Left ventricle myocardium inferior (tissue), 1 donor: ENCODE results near the gene CLASP2. TPM values are rescaled to one million over a fixed set of nuclear protein-coding genes. Genes with fewer than 3 reads are reported as not detected.

Experiments
- DNase-seq: peaks from one replicate; pipeline ENCODE4 v3.0.0-alpha.2; 2020
- H3K27ac ChIP-seq: fragments of 200-600 bp; replicated peaks from 2 replicates; pipeline ENCODE4 v1.8.0; 2021
- H3K27me3 ChIP-seq: fragments of 200-600 bp; 2 replicates; pipeline ENCODE4 v1.8.0; 2021; ENCODE audit warnings: low read depth
- H3K36me3 ChIP-seq: fragments of 200-600 bp; 2 replicates; pipeline ENCODE4 v1.8.0; 2021
- H3K4me1 ChIP-seq: fragments of 200-600 bp; 2 replicates; pipeline ENCODE4 v1.8.0; 2021
- H3K4me3 ChIP-seq: fragments of 200-600 bp; 2 replicates; pipeline ENCODE4 v1.8.0; 2021; ENCODE audit warnings: mild to moderate bottlenecking, moderate library complexity
- H3K9me3 ChIP-seq: fragments of 200-600 bp; replicated peaks from 2 replicates; pipeline ENCODE4 v1.8.0; 2021
- CTCF ChIP-seq: fragments of 200-600 bp; IDR thresholded peaks from 2 replicates; pipeline ENCODE4 v1.8.0; 2021; ENCODE audit warnings: antibody characterized with exemption, mild to moderate bottlenecking, borderline replicate concordance
- intact Hi-C: fragments of 100-400 bp; cut with micrococcal nuclease; formaldehyde crosslinking; loops from one replicate; pipeline ENCODE4 v1.11.0; 2022
- total RNA-seq: library from RNA; stranded (reverse); fragmentation: NEBNext Ultra II Directional; extraction: Animal tissue kit (Norgen Biotek cat#: 25700); gene quantifications from one replicate; pipeline ENCODE4 v1.2.1, GENCODE V29; 2021
- donor health status: DM: no; HTN: yes; CAD: no; lungs with severe emphysema.

Gene CLASP2
- total RNA-seq, 1 donor from 2014 or later: 75.0 TPM

- Histone ChIP-seq H3K27ac (no peak overlapping the region), H3K4me3 (no peak overlapping the region), H3K27me3 (no peaks in the 10 kb centered on the region), H3K9me3 (no peaks in the 10 kb centered on the region), H3K4me1 (peaks cover 12% of the 10 kb centered on the region), H3K36me3 (peaks cover 72% of the 10 kb centered on the region)
- no peak for DNase-seq
- no peak for TF ChIP-seq CTCF
- intact Hi-C loops: no loop called here
Measured at GRCh38 chr3:33578325-33579177, 139.5 kb downstream of the CLASP2 start.

- Histone ChIP-seq H3K36me3 (peaks cover 70% of the 10 kb centered on the region), H3K4me3 (no peak overlapping the region), H3K27me3 (no peaks in the 10 kb centered on the region), H3K9me3 (no peaks in the 10 kb centered on the region), H3K4me1 (peaks cover 12% of the 10 kb centered on the region), H3K27ac (no peak overlapping the region)
- intact Hi-C loops: no loop called here
- no peak for TF ChIP-seq CTCF
- no peak for DNase-seq
Measured at GRCh38 chr3:33577588-33577987, 140.5 kb downstream of the CLASP2 start.

- no peak for TF ChIP-seq CTCF
- peaks cover 69% of the 10 kb centered on the region for H3K36me3 ChIP-seq
- no peaks in the 10 kb centered on the region for H3K27me3 ChIP-seq
- no peak overlapping the region for H3K27ac ChIP-seq
- H3K9me3 ChIP-seq: no peaks in the 10 kb centered on the region
- no peak for DNase-seq
- intact Hi-C loops: no loop called here
- peaks cover 12% of the 10 kb centered on the region for H3K4me1 ChIP-seq
- H3K4me3 ChIP-seq: no peak overlapping the region
Measured at GRCh38 chr3:33577173-33577572, 140.9 kb downstream of the CLASP2 start.

GRCh38 chr3:33575311-33575710, 142.7 kb downstream of the CLASP2 start:
- no peak overlapping the region for H3K4me3 ChIP-seq
- intact Hi-C loops: no loop called here
- H3K9me3 ChIP-seq: no peaks in the 10 kb centered on the region
- no peak for TF ChIP-seq CTCF
- H3K27ac ChIP-seq: no peak overlapping the region
- no peaks in the 10 kb centered on the region for H3K27me3 ChIP-seq
- DNase-seq: no peak
- H3K36me3 ChIP-seq: peaks cover 67% of the 10 kb centered on the region
- peaks cover 12% of the 10 kb centered on the region for H3K4me1 ChIP-seq

- Histone ChIP-seq H3K27ac (no peak overlapping the region), H3K36me3 (peaks cover 36% of the 10 kb centered on the region), H3K9me3 (no peaks in the 10 kb centered on the region), H3K27me3 (no peaks in the 10 kb centered on the region), H3K4me1 (no peaks in the 10 kb centered on the region), H3K4me3 (no peak overlapping the region)
- DNase-seq: no peak
- intact Hi-C loops: no loop called here
- no peak for TF ChIP-seq CTCF
Measured at GRCh38 chr3:33557829-33558228, 160.2 kb downstream of the CLASP2 start.
